Measurements from ENCODE around the gene HP1BP3. TPM values are rescaled to one million over a fixed set of nuclear protein-coding genes. Genes with fewer than 3 reads are reported as not detected.

The HP1BP3 gene
- total and polyA plus RNA-seq, 4 donors: 34.8 to 115 (median 72.7) TPM

- H3K4me3 ChIP-seq (ENCODE audit: low read depth in 1 of 3, low read length in 3 of 3): no peak overlapping the region
- no peaks in the 10 kb centered on the region for H3K27me3 ChIP-seq (ENCODE audit: control insufficient read depth in 4 of 4, insufficient read depth in 4 of 4, low read length in 3 of 4)
- TF ChIP-seq GABPA (IDR thresholded peaks at IDR 0.05 in 1 of 2, conservative IDR thresholded peaks at IDR 0.05 in 1 of 2) (no peak), RAD21 (IDR thresholded peaks at IDR 0.05) (no peak), ATF3 (IDR thresholded peaks at IDR 0.05) (no peak), YY1 (IDR thresholded peaks at IDR 0.05) (no peak), MAX (IDR thresholded peaks at IDR 0.05) (no peak), HNF4A (conservative IDR thresholded peaks at IDR 0.05) (no peak), HNF4G (IDR thresholded peaks at IDR 0.05) (no peak)
- no peak overlapping the region for H3K27ac ChIP-seq (ENCODE audit: low read depth in 1 of 2, low read length in 2 of 2)
- no peaks in the 10 kb centered on the region for H3K4me1 ChIP-seq (ENCODE audit: control insufficient read depth in 4 of 4, insufficient read depth in 4 of 4, low read length in 3 of 4)
- DNase-seq (ENCODE audit: low spot score): no peak
- 88% methylated on average over 29 of the region's 29 CpGs for WGBS
- H3K9ac ChIP-seq (ENCODE audit: low read depth in 1 of 2, low read length in 2 of 2): no peak overlapping the region
- no peaks in the 10 kb centered on the region for H3K36me3 ChIP-seq (ENCODE audit: control insufficient read depth in 4 of 4, insufficient read depth in 3 of 4, low read depth in 1 of 4, low read length in 3 of 4)
- H3K9me3 ChIP-seq (ENCODE audit: control insufficient read depth in 4 of 4, low read length in 3 of 4): no peaks in the 10 kb centered on the region
These were observed 61.7 kb downstream of the HP1BP3 start for GRCh38 chr1:20725189-20726117.

- 93% methylated on average over 17 of the region's 17 CpGs for WGBS
- no peak for DNase-seq (ENCODE audit: low spot score)
These were observed 62.5 kb downstream of the HP1BP3 start for GRCh38 chr1:20724364-20725188.

More at GRCh38 chr1:20724364-20725188, 62.5 kb downstream of the HP1BP3 start:
- TF ChIP-seq SP1 (IDR thresholded peaks at IDR 0.05) (no peak), CTCF (IDR thresholded peaks at IDR 0.05; ENCODE audit: low read depth, low read length, missing input control) (no peak), TAF1 (conservative IDR thresholded peaks at IDR 0.05) (no peak), ZBTB33 (IDR thresholded peaks at IDR 0.05) (no peak), HNF4G (IDR thresholded peaks at IDR 0.05) (no peak), FOXA1 (IDR thresholded peaks at IDR 0.05) (no peak), MAX (IDR thresholded peaks at IDR 0.05) (no peak), FOXA2 (IDR thresholded peaks at IDR 0.05) (no peak), HNF4A (conservative IDR thresholded peaks at IDR 0.05) (no peak), RAD21 (IDR thresholded peaks at IDR 0.05) (no peak), RXRA (IDR thresholded peaks at IDR 0.05) (no peak), JUND (IDR thresholded peaks at IDR 0.05) (no peak), EGR1 (IDR thresholded peaks at IDR 0.05; ENCODE audit: low read depth in 2 of 2) (no peak), REST (IDR thresholded peaks at IDR 0.05) (no peak)
- H3K36me3 ChIP-seq (ENCODE audit: control insufficient read depth in 4 of 4, insufficient read depth in 3 of 4, low read depth in 1 of 4, low read length in 3 of 4): no peaks in the 10 kb centered on the region
- no peak overlapping the region for H3K27ac ChIP-seq (ENCODE audit: low read depth in 1 of 2, low read length in 2 of 2)
- no peaks in the 10 kb centered on the region for H3K9me3 ChIP-seq (ENCODE audit: control insufficient read depth in 4 of 4, low read length in 3 of 4)
- H3K4me1 ChIP-seq (ENCODE audit: control insufficient read depth in 4 of 4, insufficient read depth in 4 of 4, low read length in 3 of 4): no peaks in the 10 kb centered on the region
- no peak overlapping the region for H3K9ac ChIP-seq (ENCODE audit: low read depth in 1 of 2, low read length in 2 of 2)
- H3K27me3 ChIP-seq (ENCODE audit: control insufficient read depth in 4 of 4, insufficient read depth in 4 of 4, low read length in 3 of 4): no peaks in the 10 kb centered on the region
- H3K4me3 ChIP-seq (ENCODE audit: low read depth in 1 of 3, low read length in 3 of 3): no peak overlapping the region
